Upper lobe of left lung (tissue), 6 donors: ENCODE measurements around the gene TECPR1. TPM values are rescaled to one million over a fixed set of nuclear protein-coding genes. Genes with fewer than 3 reads are reported as not detected.
A peak's percentile ranks its signal among the peaks of the same experiment; 100 is the strongest.

Source experiments
- ATAC-seq, 2 donors: fragments of 200-7000 bp; cut with Tn5 transposase; one replicate each; pipeline ENCODE4 v1.9.1; 2022; ENCODE audit warnings: mild to moderate bottlenecking in 2 of 2, moderate library complexity in 2 of 2; ENCODE audit not compliant: low FRiP score in 2 of 2
- DNase-seq, 2 donors: peaks; one replicate each; pipeline ENCODE4 v3.0.0-alpha.2; 2019 to 2020
- H3K27ac ChIP-seq, 4 donors: fragments of 200-600 bp; sonication (generic); one replicate each; pipeline ENCODE4 v1.5.1; 2016 to 2019
- H3K27me3 ChIP-seq, 4 donors: fragments of 200-600 bp; sonication (generic); one replicate each; pipeline ENCODE4 v1.5.1; 2017 to 2019
- H3K36me3 ChIP-seq, 4 donors: fragments of 200-600 bp; sonication (generic); one replicate each; pipeline ENCODE4 v1.5.1; 2016 to 2019
- H3K4me1 ChIP-seq, 4 donors: fragments of 200-600 bp; sonication (generic); one replicate each; pipeline ENCODE4 v1.5.1; 2018 to 2019
- H3K4me3 ChIP-seq, 4 donors: fragments of 200-600 bp; sonication (generic); one replicate each; pipeline ENCODE4 v1.5.1; 2017 to 2019; ENCODE audit warnings: mild to moderate bottlenecking in 2 of 4, moderate library complexity in 1 of 4
- H3K9me3 ChIP-seq, 4 donors: fragments of 200-600 bp; sonication (generic); one replicate each; pipeline ENCODE4 v1.5.1; 2018 to 2019
- EP300 ChIP-seq, 4 donors: sonication (generic); formaldehyde crosslinking; IDR thresholded peaks; one replicate each; pipeline ENCODE4 v1.5.1; 2017; ENCODE audit warnings: antibody characterized with exemption in 4 of 4, control low read depth in 2 of 4
- POLR2A ChIP-seq, 4 donors: fragments of 450-650 bp; IDR thresholded peaks; one replicate each; pipeline ENCODE4 v1.5.1; 2016 to 2017; ENCODE audit warnings: antibody characterized with exemption in 4 of 4, mild to moderate bottlenecking in 2 of 4
- POLR2AphosphoS5 ChIP-seq, 2 donors: sonication (generic); formaldehyde crosslinking; IDR thresholded peaks; one replicate each; pipeline ENCODE4 v1.5.1; 2017; ENCODE audit warnings: antibody characterized with exemption in 2 of 2
- WGBS, 2 donors: methylation state at CpG; one replicate each; pipeline ENCODE4 v1.1.5; 2017 to 2018; 5-methylcytosine and 5-hydroxymethylcytosine counted together
- total RNA-seq, 6 donors: library from RNA; depleted of rRNA in 4 of 6; stranded (reverse); fragments of >200 nt in 4 of 6; gene quantifications; one replicate each; pipeline versions ENCODE4 v1.1.0 to v1.2.1, GENCODE V29; 2016 to 2021
- TF ChIP-seq, protein P1 (sequence below), 6 experiments: fragments of 450-650 bp in 4 of 6; fragments of 200-600 bp in 2 of 6; sonication (generic) in 2 of 6; IDR thresholded peaks; one replicate each; pipeline ENCODE4 v1.5.1; 2016 to 2019; ENCODE audit warnings: antibody characterized with exemption in 6 of 6
- donor health status: DM: no; HTN: no; CAD: no; lungs with moderate emphysema.
- donor health status: DM: no; HTN: yes; CAD: no; lungs with severe emphysema.

Gene TECPR1
- total RNA-seq, 6 donors from 2014 or later, result 16.6 to 101 (median 55.0) TPM

DNA sequence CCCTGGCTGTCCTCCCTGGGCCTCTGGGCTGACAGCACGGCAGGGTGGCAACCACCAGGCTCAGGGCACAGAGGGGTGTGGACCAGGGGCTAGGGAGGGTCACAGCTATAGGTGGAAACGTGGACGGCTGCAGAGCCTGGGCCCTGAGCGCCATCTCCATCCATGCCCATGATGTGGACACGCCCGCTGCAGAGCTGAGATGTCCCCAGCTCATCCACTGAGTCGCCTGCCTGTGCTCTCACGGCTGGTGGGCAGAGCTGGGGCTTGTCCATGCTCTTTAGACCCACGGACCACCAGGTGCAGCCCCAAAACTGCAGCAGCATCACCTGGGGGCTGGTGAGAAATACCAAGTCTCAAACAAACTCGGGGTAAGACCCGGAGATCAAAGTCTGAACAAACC, 16.1 kb downstream of the TECPR1 start:
- peak in 1 of 2 donors; percentile 65 for DNase-seq
- TF ChIP-seq EP300 (IDR thresholded peaks at IDR 0.05) (no peak), POLR2A (IDR thresholded peaks at IDR 0.05) (no peak), POLR2AphosphoS5 (IDR thresholded peaks at IDR 0.05) (no peak)
- TF ChIP-seq, protein P1, sequence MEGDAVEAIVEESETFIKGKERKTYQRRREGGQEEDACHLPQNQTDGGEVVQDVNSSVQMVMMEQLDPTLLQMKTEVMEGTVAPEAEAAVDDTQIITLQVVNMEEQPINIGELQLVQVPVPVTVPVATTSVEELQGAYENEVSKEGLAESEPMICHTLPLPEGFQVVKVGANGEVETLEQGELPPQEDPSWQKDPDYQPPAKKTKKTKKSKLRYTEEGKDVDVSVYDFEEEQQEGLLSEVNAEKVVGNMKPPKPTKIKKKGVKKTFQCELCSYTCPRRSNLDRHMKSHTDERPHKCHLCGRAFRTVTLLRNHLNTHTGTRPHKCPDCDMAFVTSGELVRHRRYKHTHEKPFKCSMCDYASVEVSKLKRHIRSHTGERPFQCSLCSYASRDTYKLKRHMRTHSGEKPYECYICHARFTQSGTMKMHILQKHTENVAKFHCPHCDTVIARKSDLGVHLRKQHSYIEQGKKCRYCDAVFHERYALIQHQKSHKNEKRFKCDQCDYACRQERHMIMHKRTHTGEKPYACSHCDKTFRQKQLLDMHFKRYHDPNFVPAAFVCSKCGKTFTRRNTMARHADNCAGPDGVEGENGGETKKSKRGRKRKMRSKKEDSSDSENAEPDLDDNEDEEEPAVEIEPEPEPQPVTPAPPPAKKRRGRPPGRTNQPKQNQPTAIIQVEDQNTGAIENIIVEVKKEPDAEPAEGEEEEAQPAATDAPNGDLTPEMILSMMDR (IDR thresholded peaks at IDR 0.05), result no peak
- ATAC-seq, result no peak
- Histone ChIP-seq H3K4me1 (no peaks in the 10 kb centered on the region), H3K27ac (no peak overlapping the region), H3K27me3 (no peaks in the 10 kb centered on the region), H3K9me3 (no peaks in the 10 kb centered on the region), H3K36me3 (peaks cover 4 to 91% (median 65%) of the 10 kb centered on the region in 4 donors), H3K4me3 (no peak overlapping the region)
- WGBS, 2 donors, result 89 to 98% methylated on average over 3 to 9 of the region's 11 CpGs

DNA sequence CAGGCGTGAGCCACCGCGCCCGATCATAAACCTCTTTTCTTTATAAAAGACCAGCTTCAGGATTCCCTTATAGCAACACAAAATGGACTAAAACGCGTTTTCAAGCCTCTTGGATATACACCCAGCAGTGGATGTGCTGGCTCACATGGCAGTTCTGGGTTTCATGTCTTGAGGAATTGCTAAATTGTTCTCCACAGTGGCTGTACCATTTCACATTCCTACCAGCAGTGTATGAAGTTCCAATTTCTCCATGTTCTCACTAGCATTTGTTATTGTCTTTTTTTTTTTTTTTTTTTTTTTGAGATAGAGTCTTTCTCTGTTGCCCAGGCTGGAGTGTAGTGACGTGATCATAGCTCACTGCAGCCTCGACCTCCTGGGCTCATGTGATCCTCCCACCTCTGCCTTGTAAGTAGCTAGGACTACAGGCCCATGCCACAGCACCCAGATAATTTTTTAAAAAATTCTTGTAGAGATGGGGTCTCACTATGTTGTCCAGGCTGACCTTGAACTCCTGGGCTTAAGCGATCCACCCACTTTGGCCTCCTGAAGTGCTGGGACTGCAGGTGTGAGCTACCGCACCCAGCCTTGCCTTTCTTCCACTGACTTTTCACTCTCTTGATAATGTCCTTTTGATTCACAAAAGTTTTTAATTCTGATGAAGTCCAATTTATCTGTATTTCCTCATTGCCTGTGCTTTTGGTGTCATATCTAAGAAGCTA, 17.4 kb downstream of the TECPR1 start:
- no peak for TF ChIP-seq POLR2AphosphoS5 (IDR thresholded peaks at IDR 0.05)
- H3K36me3 ChIP-seq, result peaks cover 0 to 91% (median 67%) of the 10 kb centered on the region in 4 donors
- no peak overlapping the region for H3K27ac ChIP-seq
- no peak overlapping the region for H3K4me3 ChIP-seq
- no peaks in the 10 kb centered on the region for H3K4me1 ChIP-seq
- no peak for ATAC-seq
- H3K27me3 ChIP-seq, result no peaks in the 10 kb centered on the region
- DNase-seq, result no peak
- H3K9me3 ChIP-seq, result no peaks in the 10 kb centered on the region
- WGBS, 2 donors, result 94 to 96% methylated on average over 10 of the region's 10 CpGs

DNA sequence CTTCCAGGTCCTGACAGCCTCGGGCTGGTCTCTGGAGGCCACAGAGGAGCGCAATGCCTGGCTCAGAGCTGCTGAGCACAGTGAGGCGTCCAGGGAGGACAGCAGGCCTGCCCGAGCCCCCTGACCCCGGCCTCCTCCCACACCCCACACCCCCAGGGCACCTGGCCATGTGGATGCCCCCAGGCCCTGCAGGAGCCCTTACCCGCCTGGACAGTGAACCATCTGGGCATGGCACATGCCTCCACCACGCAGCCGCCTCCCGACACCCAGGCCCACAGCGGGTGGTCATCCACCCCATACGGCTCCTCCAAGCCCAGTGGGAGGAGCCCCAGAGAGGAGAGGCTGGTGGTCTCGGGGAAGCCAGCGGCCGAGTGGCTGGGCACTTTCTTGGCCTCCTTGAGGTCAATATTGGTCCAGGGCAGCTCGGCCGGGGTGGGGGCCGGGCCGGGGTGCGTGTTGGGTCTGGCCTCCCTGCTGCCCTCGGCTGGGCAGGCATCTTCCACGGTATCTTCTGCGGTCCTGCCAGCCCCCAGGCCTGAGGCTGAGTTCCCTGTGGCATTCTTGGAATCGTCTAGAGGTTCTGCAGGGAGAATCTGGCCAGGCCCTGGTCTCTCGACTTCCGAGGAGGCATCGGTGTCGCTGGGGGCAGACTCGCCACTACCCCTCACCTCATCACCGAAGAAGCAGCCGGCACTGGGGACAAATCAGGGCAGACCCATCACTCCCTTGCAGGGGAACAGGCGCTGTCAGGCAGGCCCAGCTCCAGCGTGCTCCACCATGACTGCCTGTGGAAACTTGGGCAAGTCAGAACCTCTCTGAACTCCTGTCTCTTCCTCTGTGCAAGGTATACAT, 18.6 kb downstream of the TECPR1 start:
- 93 to 95% methylated on average over 3 to 32 of the region's 32 CpGs for WGBS, 2 donors
- DNase-seq (peak in 1 of 2 donors; percentile 76), ATAC-seq (no peak)
- Histone ChIP-seq H3K4me3 (no peak overlapping the region), H3K27ac (no peak overlapping the region), H3K27me3 (no peaks in the 10 kb centered on the region), H3K36me3 (peaks cover 0 to 86% (median 61%) of the 10 kb centered on the region in 4 donors), H3K9me3 (no peaks in the 10 kb centered on the region), H3K4me1 (no peaks in the 10 kb centered on the region)
- TF ChIP-seq POLR2AphosphoS5 (IDR thresholded peaks at IDR 0.05) (no peak), POLR2A (IDR thresholded peaks at IDR 0.05) (no peak), EP300 (IDR thresholded peaks at IDR 0.05) (no peak)
- TF ChIP-seq, protein P1 (IDR thresholded peaks at IDR 0.05), result no peak

DNA sequence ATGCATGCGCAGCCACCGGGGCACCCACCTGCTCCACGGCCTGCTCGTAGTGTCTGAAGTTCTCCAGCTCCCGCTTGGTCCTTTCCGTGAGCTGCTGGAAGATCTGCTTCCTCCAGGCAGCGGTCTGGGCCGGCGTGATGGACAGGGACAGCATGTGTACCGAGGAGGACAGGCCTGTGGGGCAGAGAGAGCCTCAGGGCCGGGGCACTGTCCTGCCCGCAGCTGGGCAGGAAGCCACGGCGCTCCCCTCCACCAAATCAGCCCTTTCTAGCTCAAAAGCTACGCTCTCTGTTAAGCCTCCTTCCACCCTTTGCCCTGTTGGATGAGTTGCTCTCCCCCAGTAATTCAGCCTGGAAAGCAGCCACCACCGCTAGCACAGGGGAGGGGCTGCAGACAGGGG, 19.2 kb downstream of the TECPR1 start:
- H3K36me3 ChIP-seq, result peaks cover 2 to 86% (median 60%) of the 10 kb centered on the region in 4 donors

DNA sequence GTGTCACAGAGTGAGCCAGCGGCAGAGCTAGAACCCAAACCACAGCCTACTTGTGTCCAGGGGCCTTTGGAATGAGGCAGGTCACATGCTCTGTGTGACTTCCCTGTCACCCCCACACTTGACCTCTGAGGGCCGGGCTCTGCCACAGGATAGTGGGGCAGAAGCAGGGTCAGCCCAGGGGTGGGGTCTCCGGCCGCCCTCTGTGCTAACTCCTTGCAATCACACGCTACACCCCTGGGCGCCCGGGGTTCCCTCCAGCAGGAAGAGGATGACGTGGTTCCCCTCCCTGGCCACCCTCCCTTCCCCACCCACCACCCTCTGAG, 19.8 kb downstream of the TECPR1 start:
- Histone ChIP-seq H3K36me3 (peaks cover 3 to 86% (median 61%) of the 10 kb centered on the region in 4 donors), H3K27ac (no peak overlapping the region), H3K9me3 (no peaks in the 10 kb centered on the region), H3K4me3 (no peak overlapping the region), H3K4me1 (no peaks in the 10 kb centered on the region), H3K27me3 (no peaks in the 10 kb centered on the region)
- DNase-seq (peak in 1 of 2 donors; percentile 42), ATAC-seq (no peak)
- WGBS, 2 donors, result 93% methylated on average over 5 to 8 of the region's 8 CpGs
- TF ChIP-seq, protein P1 (IDR thresholded peaks at IDR 0.05), result no peak
- no peak for TF ChIP-seq POLR2AphosphoS5 (IDR thresholded peaks at IDR 0.05)
- TF ChIP-seq POLR2A (IDR thresholded peaks at IDR 0.05), result no peak
- TF ChIP-seq EP300 (IDR thresholded peaks at IDR 0.05), result no peak

More for the DNA sequence above, 19.2 kb downstream of the TECPR1 start:
- Histone ChIP-seq H3K4me1 (no peaks in the 10 kb centered on the region), H3K27ac (no peak overlapping the region), H3K27me3 (no peaks in the 10 kb centered on the region), H3K9me3 (no peaks in the 10 kb centered on the region), H3K4me3 (no peak overlapping the region)
- ATAC-seq (no peak), DNase-seq (peak in 1 of 2 donors; percentile 55)
- 98 to 99% methylated on average over 12 to 16 of the region's 16 CpGs for WGBS, 2 donors
- no peak for TF ChIP-seq EP300 (IDR thresholded peaks at IDR 0.05)
- TF ChIP-seq, protein P1 (IDR thresholded peaks at IDR 0.05), result no peak
- TF ChIP-seq POLR2A (IDR thresholded peaks at IDR 0.05), result no peak
- no peak for TF ChIP-seq POLR2AphosphoS5 (IDR thresholded peaks at IDR 0.05)
